SK-N-SH treated with all-trans-retinoic acid at 6 μM for 48 hours (cell line): ENCODE measurements around the gene TRIM17.

ENCODE experiments used
- ATAC-seq: fragments of 200-7000 bp; cut with Tn5 transposase; 3 replicates; pipeline ENCODE4 v1.9.1; 2020; ENCODE audit warnings: mild to moderate bottlenecking, moderate library complexity
- ARNTL ChIP-seq: fragments of 450-650 bp; formaldehyde crosslinking; IDR thresholded peaks from 2 replicates; pipeline ENCODE4 v1.5.0; 2020; ENCODE audit warnings: low read depth, mild to moderate bottlenecking, moderate library complexity, borderline replicate concordance
- BACH2 ChIP-seq: fragments of 250-450 bp; sonication (Bioruptor Pico); IDR thresholded peaks from 2 replicates; pipeline ENCODE4 v1.9.0; 2021; ENCODE audit warnings: mild to moderate bottlenecking, borderline replicate concordance
- CSDC2 ChIP-seq: fragments of 250-450 bp; sonication (Bioruptor Pico); IDR thresholded peaks from 2 replicates; pipeline ENCODE4 v1.5.0; 2020; ENCODE audit warnings: mild to moderate bottlenecking, moderate library complexity
- GLIS3 ChIP-seq: fragments of 250-450 bp; sonication (Bioruptor Pico); IDR thresholded peaks from 2 replicates; pipeline ENCODE4 v1.5.0; 2020; ENCODE audit warnings: mild to moderate bottlenecking, moderate library complexity
- ISL1 ChIP-seq: fragments of 250-450 bp; sonication (Bioruptor Pico); IDR thresholded peaks from 2 replicates; pipeline ENCODE4 v2.1.2; 2022; ENCODE audit warnings: mild to moderate bottlenecking, moderate library complexity
- PPARA ChIP-seq: fragments of 250-450 bp; sonication (Bioruptor Pico); IDR thresholded peaks from 2 replicates; pipeline ENCODE4 v1.5.0; 2020; ENCODE audit warnings: mild to moderate bottlenecking, borderline replicate concordance
- RARB ChIP-seq: fragments of 250-450 bp; sonication (Bioruptor Pico); IDR thresholded peaks from 2 replicates; pipeline ENCODE4 v1.8.0; 2021; ENCODE audit warnings: mild to moderate bottlenecking, moderate library complexity
- SNAI2 ChIP-seq: fragments of 250-450 bp; sonication (Bioruptor Pico); IDR thresholded peaks from 2 replicates; pipeline ENCODE4 v1.5.0; 2020; ENCODE audit warnings: mild to moderate bottlenecking, moderate library complexity
- TOX ChIP-seq: fragments of 250-450 bp; sonication (Bioruptor Pico); IDR thresholded peaks from 2 replicates; pipeline ENCODE4 v1.8.0; 2021; ENCODE audit warnings: mild to moderate bottlenecking, moderate library complexity, borderline replicate concordance
- ZC3H10 ChIP-seq: fragments of 250-450 bp; sonication (Bioruptor Pico); IDR thresholded peaks from 2 replicates; pipeline ENCODE4 v1.5.1; 2021; ENCODE audit warnings: mild to moderate bottlenecking, moderate library complexity
- ZFP3 ChIP-seq: fragments of 250-450 bp; sonication (Bioruptor Pico); IDR thresholded peaks from 2 replicates; pipeline ENCODE4 v1.5.0; 2020; ENCODE audit warnings: mild to moderate bottlenecking, moderate library complexity
- ZNF565 ChIP-seq: fragments of 450-650 bp; formaldehyde crosslinking; conservative IDR thresholded peaks from 2 replicates; pipeline ENCODE4 v1.5.0; 2020; ENCODE audit warnings: low read depth, mild to moderate bottlenecking, moderate library complexity
- ZNF70 ChIP-seq: fragments of 450-650 bp; formaldehyde crosslinking; IDR thresholded peaks from 2 replicates; pipeline ENCODE4 v1.5.0; 2020; ENCODE audit warnings: mild to moderate bottlenecking, moderate library complexity
- TF ChIP-seq, protein P1 (sequence below): fragments of 250-450 bp; sonication (Bioruptor Pico); IDR thresholded peaks from 2 replicates; pipeline ENCODE4 v1.5.1; 2020; ENCODE audit warnings: low read depth, mild to moderate bottlenecking, moderate library complexity

Gene TRIM17

DNA sequence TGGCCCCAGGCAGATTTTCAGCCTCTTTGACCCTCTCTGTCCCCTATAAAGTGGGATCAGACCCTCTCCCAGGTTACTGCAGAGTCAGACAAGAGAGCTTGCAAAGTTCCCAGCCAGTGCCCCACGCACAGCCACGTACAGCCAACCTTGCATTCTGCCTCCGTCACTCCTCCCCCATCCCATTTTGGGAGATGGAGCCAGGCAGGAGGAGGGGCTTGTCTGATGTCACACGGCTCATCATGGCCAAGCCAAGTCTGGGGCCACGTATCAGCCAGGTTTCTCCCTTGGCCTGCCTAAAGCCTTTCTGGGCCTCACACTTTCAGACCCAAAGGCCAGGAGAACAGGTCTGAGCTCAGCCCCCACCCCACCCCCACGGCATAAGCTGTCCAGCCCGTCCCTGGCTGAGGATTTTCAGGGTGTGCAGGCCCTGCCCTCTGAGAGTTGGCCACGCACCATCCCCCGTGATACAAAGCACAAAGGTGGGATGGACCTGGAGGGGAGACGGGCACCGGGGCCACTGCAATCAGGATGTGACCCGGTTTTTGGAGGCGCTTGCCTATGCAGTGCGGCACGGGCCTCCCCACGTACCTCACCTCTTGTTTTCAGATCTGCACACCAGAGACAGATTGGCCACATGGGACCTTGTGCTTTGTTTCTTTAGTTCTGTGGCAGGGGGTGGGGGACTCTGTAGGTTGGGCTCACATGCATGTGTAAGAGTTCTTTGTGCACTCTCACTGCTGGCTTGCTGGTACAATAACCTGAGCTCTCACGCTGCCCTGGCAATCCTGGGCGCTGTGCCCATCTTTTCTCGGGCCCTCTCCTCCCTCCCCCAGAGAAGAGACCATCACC, 57.7 kb downstream of the TRIM17 start:
- no peak for ATAC-seq
- no peak for TF ChIP-seq ARNTL
- TF ChIP-seq GLIS3 (CRISPR knock-in tag), result no peak
- no peak for TF ChIP-seq CSDC2
- TF ChIP-seq ZFP3, result peak; percentile 74; the same call in 1 of the 2 replicates
- TF ChIP-seq, all 23 proteins: peak for 1

- no peak for ATAC-seq
- no peak for TF ChIP-seq SNAI2 (CRISPR knock-in tag)
- TF ChIP-seq ZNF70, result no peak
- TF ChIP-seq, protein P1, sequence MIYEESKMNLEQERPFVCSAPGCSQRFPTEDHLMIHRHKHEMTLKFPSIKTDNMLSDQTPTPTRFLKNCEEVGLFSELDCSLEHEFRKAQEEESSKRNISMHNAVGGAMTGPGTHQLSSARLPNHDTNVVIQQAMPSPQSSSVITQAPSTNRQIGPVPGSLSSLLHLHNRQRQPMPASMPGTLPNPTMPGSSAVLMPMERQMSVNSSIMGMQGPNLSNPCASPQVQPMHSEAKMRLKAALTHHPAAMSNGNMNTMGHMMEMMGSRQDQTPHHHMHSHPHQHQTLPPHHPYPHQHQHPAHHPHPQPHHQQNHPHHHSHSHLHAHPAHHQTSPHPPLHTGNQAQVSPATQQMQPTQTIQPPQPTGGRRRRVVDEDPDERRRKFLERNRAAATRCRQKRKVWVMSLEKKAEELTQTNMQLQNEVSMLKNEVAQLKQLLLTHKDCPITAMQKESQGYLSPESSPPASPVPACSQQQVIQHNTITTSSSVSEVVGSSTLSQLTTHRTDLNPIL (CRISPR knock-in tag), result no peak
- no peak for TF ChIP-seq ISL1 (CRISPR knock-in tag)
- TF ChIP-seq RARB (CRISPR knock-in tag), result no peak
- no peak for TF ChIP-seq ZC3H10 (CRISPR knock-in tag)
- no peak for TF ChIP-seq GLIS3 (CRISPR knock-in tag)
- TF ChIP-seq BACH2 (CRISPR knock-in tag), result no peak
- no peak for TF ChIP-seq CSDC2
- no peak for TF ChIP-seq ZFP3
- no peak for TF ChIP-seq PPARA (CRISPR knock-in tag)
- no peak for TF ChIP-seq ZNF565
- TF ChIP-seq TOX, result no peak
Measured at GRCh38 chr1:228358039-228358763, 58.5 kb downstream of the TRIM17 start.
